Loucy (cell line): Measurements from ENCODE around the gene SLC6A19.

Experiments
- H2AFZ ChIP-seq: fragments of 200-600 bp; sonication (generic); 2 replicates; pipeline ENCODE4 v1.6.0; 2016; ENCODE audit warnings: antibody characterized with exemption, mild to moderate bottlenecking, low read length, moderate library complexity
- H3F3A ChIP-seq: fragments of 200-600 bp; 2 replicates; pipeline ENCODE4 v1.6.0; 2016; ENCODE audit warnings: antibody characterized with exemption, low read depth, mild to moderate bottlenecking
- H3K27me3 ChIP-seq: fragments of 200-600 bp; sonication (generic); 2 replicates; pipeline ENCODE4 v1.6.1; 2014; ENCODE audit warnings: low read length, mild to moderate bottlenecking; ENCODE audit not compliant: insufficient read depth, poor library complexity, severe bottlenecking
- H3K36me3 ChIP-seq: fragments of 200-600 bp; sonication (generic); 2 replicates; pipeline ENCODE4 v1.6.1; 2016; ENCODE audit warnings: low read length; ENCODE audit not compliant: insufficient read depth
- H3K4me1 ChIP-seq: fragments of 200-600 bp; sonication (generic); 2 replicates; pipeline ENCODE4 v1.5.1; 2014; ENCODE audit warnings: low read length, mild to moderate bottlenecking; ENCODE audit not compliant: insufficient read depth, poor library complexity, severe bottlenecking
- H3K4me2 ChIP-seq: fragments of 200-600 bp; sonication (generic); 2 replicates; pipeline ENCODE4 v1.6.0; 2014; ENCODE audit warnings: antibody characterized with exemption, low read length, low read depth, mild to moderate bottlenecking; ENCODE audit not compliant: poor library complexity, severe bottlenecking
- H3K4me3 ChIP-seq: fragments of 200-600 bp; sonication (generic); 2 replicates; pipeline ENCODE4 v1.5.1; 2014; ENCODE audit warnings: low read length, mild to moderate bottlenecking, mixed read lengths; ENCODE audit not compliant: poor library complexity, severe bottlenecking
- H3K79me2 ChIP-seq: fragments of 200-600 bp; sonication (generic); 2 replicates; pipeline ENCODE4 v1.6.1; 2014; ENCODE audit warnings: low read length; ENCODE audit not compliant: insufficient read depth
- H3K9ac ChIP-seq: fragments of 200-600 bp; sonication (generic); 2 replicates; pipeline ENCODE4 v1.6.0; 2014; ENCODE audit warnings: mild to moderate bottlenecking, low read depth, low read length, moderate library complexity; ENCODE audit not compliant: poor library complexity, severe bottlenecking
- H3K9me2 ChIP-seq: fragments of 200-600 bp; sonication (generic); replicated peaks from 2 replicates; pipeline ENCODE4 v1.6.1; 2016; ENCODE audit warnings: low read depth, low read length, mixed read lengths
- H3K9me3 ChIP-seq: fragments of 200-600 bp; sonication (generic); 2 replicates; pipeline ENCODE4 v1.6.1; 2014; ENCODE audit warnings: mild to moderate bottlenecking, antibody characterized with exemption, low read length, low read depth; ENCODE audit not compliant: insufficient read depth
- H4K20me1 ChIP-seq: fragments of 200-600 bp; sonication (generic); 2 replicates; pipeline ENCODE4 v1.6.0; 2014; ENCODE audit warnings: antibody characterized with exemption, low read length, mild to moderate bottlenecking; ENCODE audit not compliant: insufficient read depth, poor library complexity, severe bottlenecking
- EZH2phosphoT487 ChIP-seq: fragments of 200-600 bp; IDR thresholded peaks from 2 replicates; pipeline ENCODE4 v1.6.1; 2018; ENCODE audit warnings: antibody characterized with exemption, mild to moderate bottlenecking, moderate library complexity, borderline replicate concordance
- TF ChIP-seq, protein P1 (sequence below): fragments of 200-600 bp; sonication (generic); conservative IDR thresholded peaks from 2 replicates; pipeline ENCODE4 v1.5.1; 2014; ENCODE audit warnings: mild to moderate bottlenecking, antibody characterized with exemption, low read length

Gene SLC6A19

DNA sequence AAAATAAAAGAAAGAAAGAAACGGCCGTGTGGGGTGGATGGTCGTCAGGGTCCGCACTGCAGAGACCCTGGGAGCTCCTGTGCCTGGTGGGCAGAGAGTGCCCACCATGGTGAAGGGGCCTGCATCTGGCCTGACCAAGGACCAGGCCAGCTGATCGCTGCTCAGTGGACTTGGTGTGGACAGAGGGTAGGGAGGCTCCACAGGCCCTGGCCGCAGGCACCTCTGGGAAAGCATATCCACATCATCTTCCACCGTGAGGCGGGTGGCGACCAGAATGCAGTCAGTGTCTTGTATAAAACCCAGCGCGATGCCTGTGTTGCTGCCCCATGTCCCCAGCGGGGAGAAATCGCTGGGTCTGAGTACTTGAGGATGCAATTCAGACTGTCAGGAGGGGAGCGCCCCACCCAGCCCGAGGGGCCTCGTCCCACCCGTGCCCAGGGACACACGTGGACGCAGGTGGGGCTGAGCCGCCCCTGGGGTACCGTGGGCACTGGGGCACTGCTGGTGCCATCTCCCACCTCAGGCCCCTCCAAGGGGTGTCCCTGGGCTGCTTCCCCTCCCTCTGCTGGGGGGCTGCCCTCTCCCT, 27.8 kb upstream of the SLC6A19 start:
- peaks cover 40% of the 10 kb centered on the region for H3K79me2 ChIP-seq
- peak overlapping the region; percentile 82 for H3K4me3 ChIP-seq
- H2AFZ ChIP-seq: no peak overlapping the region
- no peaks in the 10 kb centered on the region; the same call in 1 of the 2 replicates for H3F3A ChIP-seq
- no peaks in the 10 kb centered on the region; the same call in 1 of the 2 replicates for H3K9me3 ChIP-seq
- no peak for TF ChIP-seq EZH2phosphoT487
- TF ChIP-seq, protein P1, sequence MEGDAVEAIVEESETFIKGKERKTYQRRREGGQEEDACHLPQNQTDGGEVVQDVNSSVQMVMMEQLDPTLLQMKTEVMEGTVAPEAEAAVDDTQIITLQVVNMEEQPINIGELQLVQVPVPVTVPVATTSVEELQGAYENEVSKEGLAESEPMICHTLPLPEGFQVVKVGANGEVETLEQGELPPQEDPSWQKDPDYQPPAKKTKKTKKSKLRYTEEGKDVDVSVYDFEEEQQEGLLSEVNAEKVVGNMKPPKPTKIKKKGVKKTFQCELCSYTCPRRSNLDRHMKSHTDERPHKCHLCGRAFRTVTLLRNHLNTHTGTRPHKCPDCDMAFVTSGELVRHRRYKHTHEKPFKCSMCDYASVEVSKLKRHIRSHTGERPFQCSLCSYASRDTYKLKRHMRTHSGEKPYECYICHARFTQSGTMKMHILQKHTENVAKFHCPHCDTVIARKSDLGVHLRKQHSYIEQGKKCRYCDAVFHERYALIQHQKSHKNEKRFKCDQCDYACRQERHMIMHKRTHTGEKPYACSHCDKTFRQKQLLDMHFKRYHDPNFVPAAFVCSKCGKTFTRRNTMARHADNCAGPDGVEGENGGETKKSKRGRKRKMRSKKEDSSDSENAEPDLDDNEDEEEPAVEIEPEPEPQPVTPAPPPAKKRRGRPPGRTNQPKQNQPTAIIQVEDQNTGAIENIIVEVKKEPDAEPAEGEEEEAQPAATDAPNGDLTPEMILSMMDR: no peak
- H3K27me3 ChIP-seq: no peaks in the 10 kb centered on the region
- peaks cover 34% of the 10 kb centered on the region for H3K4me1 ChIP-seq
- H3K9ac ChIP-seq: no peak overlapping the region
- H4K20me1 ChIP-seq: no peaks in the 10 kb centered on the region
- peak overlapping the region; percentile 95 for H3K4me2 ChIP-seq
- H3K36me3 ChIP-seq: no peaks in the 10 kb centered on the region
- no peaks in the 10 kb centered on the region for H3K9me2 ChIP-seq

DNA sequence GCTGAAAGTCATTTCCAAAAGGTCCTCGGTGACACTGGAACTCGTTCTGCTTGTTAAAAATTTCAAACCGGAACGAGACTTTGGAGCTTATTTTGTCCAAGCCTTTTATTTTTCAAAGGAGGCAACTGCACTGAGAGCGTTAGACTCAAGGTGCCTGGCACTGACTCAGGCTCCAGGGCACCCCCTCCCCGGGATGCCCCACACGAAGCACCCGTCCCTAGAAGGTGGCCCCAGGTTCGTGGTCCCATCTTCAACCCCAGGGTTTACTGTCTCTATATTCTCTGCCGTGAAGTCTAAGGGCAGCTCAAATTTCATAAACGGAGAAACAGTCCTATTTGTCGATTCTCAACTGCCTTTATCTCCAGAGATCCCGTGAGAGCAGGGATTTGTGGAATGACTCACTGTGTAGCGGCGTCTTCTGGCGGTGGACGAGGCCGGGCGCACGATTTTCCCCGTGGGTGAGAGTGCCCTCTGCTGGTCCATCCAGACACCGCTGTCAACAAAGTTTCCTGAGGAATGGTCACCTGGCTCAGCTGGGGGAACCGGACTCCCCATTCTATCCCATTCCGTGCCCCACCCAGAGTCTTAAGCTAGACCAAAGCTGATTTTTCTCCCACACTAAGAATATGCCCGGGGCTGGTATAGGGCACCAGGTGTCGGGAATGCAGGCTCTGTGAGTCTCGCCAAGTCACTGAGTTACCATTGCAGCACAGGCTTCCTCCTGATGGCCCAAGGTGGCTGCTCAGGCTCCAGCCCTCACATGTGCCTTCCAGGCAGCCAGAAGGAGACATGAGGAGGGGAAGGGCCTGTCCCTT, 27.1 kb upstream of the SLC6A19 start:
- peak overlapping the region; percentile 95 for H3K4me2 ChIP-seq
- no peak overlapping the region for H2AFZ ChIP-seq
- TF ChIP-seq EZH2phosphoT487: no peak
- TF ChIP-seq, protein P1: peak; percentile 49
- no peaks in the 10 kb centered on the region for H3K27me3 ChIP-seq
- no peaks in the 10 kb centered on the region for H4K20me1 ChIP-seq
- H3K4me3 ChIP-seq: peak overlapping the region; percentile 82
- no peaks in the 10 kb centered on the region; the same call in 1 of the 2 replicates for H3K9me3 ChIP-seq
- H3K36me3 ChIP-seq: no peaks in the 10 kb centered on the region
- H3K9ac ChIP-seq: no peak overlapping the region
- no peaks in the 10 kb centered on the region for H3K9me2 ChIP-seq
- H3K79me2 ChIP-seq: peaks cover 33% of the 10 kb centered on the region
- no peaks in the 10 kb centered on the region; the same call in 1 of the 2 replicates for H3F3A ChIP-seq
- peaks cover 28% of the 10 kb centered on the region for H3K4me1 ChIP-seq

DNA sequence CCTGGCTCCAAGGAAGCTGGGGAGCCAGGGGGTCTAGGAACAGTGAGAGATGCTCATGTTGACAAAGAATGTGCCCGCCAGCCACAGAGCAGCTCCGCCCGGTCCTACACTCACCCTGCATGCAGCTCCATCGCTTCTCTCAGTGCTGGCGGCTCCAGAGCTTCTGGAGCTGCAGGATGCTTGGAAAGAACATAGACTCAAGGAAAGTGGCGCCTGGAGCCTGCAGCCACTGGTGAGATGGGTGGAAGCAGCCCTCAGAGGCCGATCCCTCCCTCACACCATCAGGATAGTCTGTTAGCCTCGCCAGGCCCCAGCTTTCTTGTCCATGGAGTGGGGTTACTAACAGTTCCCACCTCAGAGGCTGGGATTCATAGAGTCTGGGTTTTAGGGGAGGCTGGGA, 26.4 kb upstream of the SLC6A19 start:
- no peaks in the 10 kb centered on the region for H3K36me3 ChIP-seq
- H3K79me2 ChIP-seq: peaks cover 26% of the 10 kb centered on the region
- H3K9ac ChIP-seq: no peak overlapping the region
- H3K9me2 ChIP-seq: no peaks in the 10 kb centered on the region
- no peaks in the 10 kb centered on the region for H3K27me3 ChIP-seq
- H3F3A ChIP-seq: no peaks in the 10 kb centered on the region; the same call in 1 of the 2 replicates
- no peak overlapping the region for H2AFZ ChIP-seq
- TF ChIP-seq, protein P1: no peak
- TF ChIP-seq EZH2phosphoT487: no peak
- H3K9me3 ChIP-seq: no peaks in the 10 kb centered on the region; the same call in 1 of the 2 replicates
- no peak overlapping the region for H3K4me3 ChIP-seq
- H4K20me1 ChIP-seq: no peaks in the 10 kb centered on the region
- H3K4me1 ChIP-seq: peaks cover 22% of the 10 kb centered on the region
- no peak overlapping the region for H3K4me2 ChIP-seq
